ENCODE data around the gene TWIST2. TPM values are rescaled to one million over a fixed set of nuclear protein-coding genes. Genes with fewer than 3 reads are reported as not detected.

TWIST2 gene
- polyA plus RNA-seq (2012; rRNA removed), result 10.2 and 19.5 TPM in 2 replicates
- polyA plus RNA-seq (2012; cell fraction: cytosol; rRNA removed), result 11.9 and 18.3 TPM in 2 replicates
- 7.8 and 10.7 TPM in 2 replicates for polyA plus RNA-seq (2012; cell fraction: nucleus; rRNA removed)

- Histone ChIP-seq H3F3A (replicated peaks; ENCODE audit: insufficient read depth) (peaks cover 6% of the 10 kb centered on the region), H4K20me1 (ENCODE audit: insufficient read depth) (no peaks in the 10 kb centered on the region), H3K79me2 (ENCODE audit: insufficient read depth) (peaks cover 10% of the 10 kb centered on the region), H3K9me2 (no peaks in the 10 kb centered on the region), H2AFZ (ENCODE audit: low read depth) (peak within 1 kb of the TSS; percentile 98), H3K27ac (ENCODE audit: low read depth in 2 of 2, low read length in 1 of 2) (peak within 1 kb of the TSS in 1 of 2 experiments; percentile 49; a peak in 1 of 4 replicates), H3K4me2 (peak within 1 kb of the TSS; percentile 94), H3K4me1 (ENCODE audit: control insufficient read depth in 1 of 2, insufficient read depth in 2 of 2, low read depth in 1 of 2, low read length in 1 of 2) (no peaks in the 10 kb centered on the region; a peak in 1 of 4 replicates), H3K9ac (peak within 1 kb of the TSS; percentile 78), H3K36me3 (replicated peaks in 1 of 2; ENCODE audit: control insufficient read depth in 1 of 2, insufficient read depth in 2 of 2, low read length in 1 of 2) (peaks cover 0 to 3% of the 10 kb centered on the region in 2 experiments), H3K27me3 (ENCODE audit: insufficient read depth) (no peaks in the 10 kb centered on the region), H3K9me3 (no peaks in the 10 kb centered on the region), H3K4me3 (ENCODE audit: low read depth in 2 of 2, low read length in 1 of 2) (peak within 1 kb of the TSS; percentile 65 to 89)
- WGBS (ENCODE audit: low lambda C conversion rate), result 2% methylated on average over 30 of the region's 90 CpGs
- ChIA-PET CTCF (interaction anchor here (1.1 kb wide), 1 partner anchor 41 kb away, joined by 3 read pairs; no protein-coding TSS in a partner anchor), POLR2A (no interaction called here)
- TF ChIP-seq CTCF (IDR thresholded peaks at IDR 0.05) (peak; percentile 15; the same call in 1 of the 2 replicates), TCF12 (IDR thresholded peaks at IDR 0.05) (no peak), YY1 (IDR thresholded peaks at IDR 0.05; ENCODE audit: low read depth) (peak; percentile 77), MEF2A (IDR thresholded peaks at IDR 0.05; ENCODE audit: borderline replicate concordance, low read depth) (no peak), SIN3A (IDR thresholded peaks at IDR 0.05; ENCODE audit: borderline replicate concordance, low read depth, low read length) (no peak), USF2 (IDR thresholded peaks at IDR 0.05; ENCODE audit: borderline replicate concordance, low read depth, low read length) (no peak), POLR2AphosphoS5 (IDR thresholded peaks at IDR 0.05; ENCODE audit: low read depth, low read length) (peak; percentile 57; the same call in 1 of the 2 replicates), CHD2 (IDR thresholded peaks at IDR 0.05; ENCODE audit: low read length, partially characterized antibody) (no peak), REST (IDR thresholded peaks at IDR 0.05; ENCODE audit: low read depth, low read length) (no peak), RCOR1 (IDR thresholded peaks at IDR 0.05; ENCODE audit: low read length) (no peak), USF1 (IDR thresholded peaks at IDR 0.05; ENCODE audit: borderline replicate concordance, low read depth) (no peak), JUND (IDR thresholded peaks at IDR 0.05) (no peak), TEAD4 (IDR thresholded peaks at IDR 0.05; ENCODE audit: borderline replicate concordance, insufficient read depth) (no peak), RAD21 (IDR thresholded peaks at IDR 0.05; ENCODE audit: low read length) (no peak), MAX (IDR thresholded peaks at IDR 0.05; ENCODE audit: low read depth) (peak; percentile 73), IRF3 (IDR thresholded peaks at IDR 0.05; ENCODE audit: low read depth, low read length) (no peak), ELF1 (IDR thresholded peaks at IDR 0.05) (no peak), RXRA (IDR thresholded peaks at IDR 0.05; ENCODE audit: borderline replicate concordance, low read depth) (no peak), RFX5 (IDR thresholded peaks at IDR 0.05; ENCODE audit: low read length) (no peak)
- TF ChIP-seq, protein P1, sequence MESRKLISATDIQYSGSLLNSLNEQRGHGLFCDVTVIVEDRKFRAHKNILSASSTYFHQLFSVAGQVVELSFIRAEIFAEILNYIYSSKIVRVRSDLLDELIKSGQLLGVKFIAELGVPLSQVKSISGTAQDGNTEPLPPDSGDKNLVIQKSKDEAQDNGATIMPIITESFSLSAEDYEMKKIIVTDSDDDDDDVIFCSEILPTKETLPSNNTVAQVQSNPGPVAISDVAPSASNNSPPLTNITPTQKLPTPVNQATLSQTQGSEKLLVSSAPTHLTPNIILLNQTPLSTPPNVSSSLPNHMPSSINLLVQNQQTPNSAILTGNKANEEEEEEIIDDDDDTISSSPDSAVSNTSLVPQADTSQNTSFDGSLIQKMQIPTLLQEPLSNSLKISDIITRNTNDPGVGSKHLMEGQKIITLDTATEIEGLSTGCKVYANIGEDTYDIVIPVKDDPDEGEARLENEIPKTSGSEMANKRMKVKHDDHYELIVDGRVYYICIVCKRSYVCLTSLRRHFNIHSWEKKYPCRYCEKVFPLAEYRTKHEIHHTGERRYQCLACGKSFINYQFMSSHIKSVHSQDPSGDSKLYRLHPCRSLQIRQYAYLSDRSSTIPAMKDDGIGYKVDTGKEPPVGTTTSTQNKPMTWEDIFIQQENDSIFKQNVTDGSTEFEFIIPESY (IDR thresholded peaks at IDR 0.05; ENCODE audit: borderline replicate concordance, low read depth), result no peak
- peak; percentile 56 for DNase-seq
Measured at GRCh38 chr2:238847841-238848690, at the start of gene TWIST2. Gene TWIST2 (plus strand): TSS chr2:238848085. CDS start chr2:238848216, 131 bp downstream.
